ENCODE data around the gene NR2F1-AS1. TPM values are rescaled to one million over a fixed set of nuclear protein-coding genes. Genes with fewer than 3 reads are reported as not detected.

The NR2F1-AS1 gene
- total and polyA plus RNA-seq, 2 of the 4 experiments (the other 2 are of a cell fraction), result 12.5 to 12.8 TPM

DNA sequence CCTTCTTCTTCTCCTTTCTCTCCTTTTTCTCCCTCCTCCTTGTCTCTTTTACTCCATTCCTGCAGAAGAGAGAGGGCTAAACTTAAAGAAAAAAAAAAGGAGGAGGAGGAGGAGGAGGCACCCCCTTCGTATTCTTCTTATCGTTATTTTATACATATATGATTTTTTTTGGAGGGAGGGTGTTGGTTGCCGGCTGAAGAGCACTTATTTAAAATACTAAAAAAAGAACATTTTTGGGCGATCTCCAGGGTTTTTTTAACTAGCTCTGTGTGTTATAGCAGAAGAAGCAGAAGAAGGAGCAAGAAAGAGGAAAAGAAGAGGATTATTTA lies 2.4 kb upstream of the NR2F1-AS1 start:
- peaks cover 5 to 17% of the 10 kb centered on the region in 2 experiments; a peak in 3 of 4 replicates for H3K79me1 ChIP-seq (ENCODE audit: low read depth in 1 of 2, low read length in 2 of 2)
- H2AK9ac ChIP-seq (replicated peaks; ENCODE audit: low read depth, low read length, poor library complexity), result no peak overlapping the region
- peak overlapping the region; percentile 96 for H3K9ac ChIP-seq (ENCODE audit: low read depth, low read length)
- peak overlapping the region; percentile 51 for H3K4me2 ChIP-seq (ENCODE audit: low read depth, low read length)
- ChIA-PET POLR2A (ENCODE audit: unreplicated experiment) (interaction anchor here (0.6 to 1.0 kb wide), 7 partner anchors 18 to 655 kb away, joined by 3 to 14 read pairs (median 8); no protein-coding TSS in a partner anchor), CTCF (interaction anchor here (0.9 to 1.7 kb wide), 2 partner anchors 24 to 218 kb away, joined by 3 to 10 read pairs; no protein-coding TSS in a partner anchor)
- H2BK120ac ChIP-seq (ENCODE audit: low read depth, low read length), result peak overlapping the region; percentile 46; the same call in 1 of the 2 replicates
- WGBS, 2 experiments (ENCODE audit: extremely low coverage in 2 of 2, insufficient read length in 1 of 2), result no CpG with 5 or more reads among the region's 4 CpGs
- TF ChIP-seq SMC3 (IDR thresholded peaks at IDR 0.05; ENCODE audit: low read depth, low read length) (no peak), MAZ (IDR thresholded peaks at IDR 0.05; ENCODE audit: borderline replicate concordance, low read depth, low read length) (no peak), MAFK (IDR thresholded peaks at IDR 0.05; ENCODE audit: low read depth, low read length) (no peak)
- no peaks in the 10 kb centered on the region for H3K27me3 ChIP-seq (ENCODE audit: control insufficient read depth, insufficient read depth, low read length)
- in situ Hi-C loops (cut with MboI; ENCODE audit: low sequenced_read_pairs) (loop anchor here (10.0 to 25.0 kb wide), 4 partner anchors 331 to 1271 kb away; no protein-coding TSS in a partner anchor), intact Hi-C loops (cut with micrococcal nuclease) (loop anchor here (2.0 to 10.0 kb wide), 8 partner anchors 217 to 1154 kb away; no protein-coding TSS in a partner anchor), dilution Hi-C loops (cut with HindIII; ENCODE audit: low sequenced_read_pairs, unreplicated experiment) (no loop called here)
- H3K9me3 ChIP-seq (ENCODE audit: control insufficient read depth, insufficient read depth, low read length), result no peaks in the 10 kb centered on the region
- H4K20me1 ChIP-seq (ENCODE audit: insufficient read depth, low read length), result no peaks in the 10 kb centered on the region; the same call in 1 of the 2 replicates
- peak overlapping the region; percentile 71; the same call in 1 of the 2 replicates for H3K14ac ChIP-seq (replicated peaks; ENCODE audit: low read depth, low read length)
- peak; percentile 53 for DNase-seq
- peak overlapping the region; percentile 76; the same call in 1 of the 2 replicates for H3K4ac ChIP-seq (ENCODE audit: low read depth, low read length)
- H3K23ac ChIP-seq (ENCODE audit: low read depth, low read length), result peak overlapping the region; percentile 34; the same call in 1 of the 2 replicates
- H3K27ac ChIP-seq (ENCODE audit: insufficient read depth, low read length), result peak overlapping the region; percentile 97; the same call in 1 of the 2 replicates
- no peaks in the 10 kb centered on the region for H3K4me1 ChIP-seq (ENCODE audit: control insufficient read depth, insufficient read depth, low read length)
- no peak overlapping the region for H2AFZ ChIP-seq (replicated peaks; ENCODE audit: low read length, poor library complexity)
- peak overlapping the region; percentile 99 for H3K4me3 ChIP-seq (ENCODE audit: insufficient read depth, low read depth, low read length)
- no peak overlapping the region; a peak in 1 of 4 replicates for H4K8ac ChIP-seq (ENCODE audit: low read depth in 2 of 2, low read length in 2 of 2)
- H3K9me1 ChIP-seq (ENCODE audit: insufficient read depth, low read length), result no peaks in the 10 kb centered on the region
- H2BK15ac ChIP-seq (ENCODE audit: low read depth, low read length), result peak overlapping the region; percentile 16; the same call in 1 of the 3 replicates
- no peak overlapping the region for H2AK5ac ChIP-seq (ENCODE audit: low read depth, low read length)
- peak overlapping the region; percentile 92 for H2BK5ac ChIP-seq (ENCODE audit: low read depth, low read length, poor library complexity, severe bottlenecking)
- H3K36me3 ChIP-seq (ENCODE audit: control insufficient read depth, insufficient read depth, low read length), result peaks cover 15% of the 10 kb centered on the region
- peak overlapping the region; percentile 76 for H3K18ac ChIP-seq (ENCODE audit: low read depth, low read length)
- no peak overlapping the region; the same call in 1 of the 2 replicates for H4K5ac ChIP-seq (ENCODE audit: low read depth, low read length)
- H3K56ac ChIP-seq (ENCODE audit: extremely low read depth, insufficient read depth, low read length), result peak overlapping the region; percentile 79
- H2BK20ac ChIP-seq (ENCODE audit: low read depth, low read length), result no peak overlapping the region
- BruUV-seq (replicated peaks), result TSS peak; percentile 94
- H4K91ac ChIP-seq (ENCODE audit: insufficient read depth, low read depth, low read length), result no peak overlapping the region
- ATAC-seq (ENCODE audit: low read depth), result no peak

All from IMR-90 (cell line).